Measurements from ENCODE around the gene ZNF324B.

DNA sequence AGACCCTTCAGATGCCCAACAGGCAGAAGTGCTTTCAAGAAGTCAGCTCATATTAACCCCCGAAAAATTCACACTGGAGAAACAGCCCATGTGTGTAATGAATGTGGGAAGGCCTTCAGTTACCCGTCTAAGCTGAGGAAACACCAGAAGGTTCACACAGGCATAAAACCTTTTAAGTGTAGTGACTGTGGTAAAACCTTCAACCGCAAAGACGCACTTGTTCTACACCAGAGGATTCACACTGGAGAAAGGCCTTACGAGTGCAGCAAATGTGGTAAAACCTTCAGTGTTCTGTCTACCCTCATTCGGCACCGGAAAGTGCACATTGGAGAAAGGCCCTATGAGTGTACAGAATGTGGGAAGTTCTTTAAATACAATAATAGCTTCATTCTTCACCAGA, 34.4 kb upstream of the ZNF324B start:
- TF ChIP-seq, protein P1, sequence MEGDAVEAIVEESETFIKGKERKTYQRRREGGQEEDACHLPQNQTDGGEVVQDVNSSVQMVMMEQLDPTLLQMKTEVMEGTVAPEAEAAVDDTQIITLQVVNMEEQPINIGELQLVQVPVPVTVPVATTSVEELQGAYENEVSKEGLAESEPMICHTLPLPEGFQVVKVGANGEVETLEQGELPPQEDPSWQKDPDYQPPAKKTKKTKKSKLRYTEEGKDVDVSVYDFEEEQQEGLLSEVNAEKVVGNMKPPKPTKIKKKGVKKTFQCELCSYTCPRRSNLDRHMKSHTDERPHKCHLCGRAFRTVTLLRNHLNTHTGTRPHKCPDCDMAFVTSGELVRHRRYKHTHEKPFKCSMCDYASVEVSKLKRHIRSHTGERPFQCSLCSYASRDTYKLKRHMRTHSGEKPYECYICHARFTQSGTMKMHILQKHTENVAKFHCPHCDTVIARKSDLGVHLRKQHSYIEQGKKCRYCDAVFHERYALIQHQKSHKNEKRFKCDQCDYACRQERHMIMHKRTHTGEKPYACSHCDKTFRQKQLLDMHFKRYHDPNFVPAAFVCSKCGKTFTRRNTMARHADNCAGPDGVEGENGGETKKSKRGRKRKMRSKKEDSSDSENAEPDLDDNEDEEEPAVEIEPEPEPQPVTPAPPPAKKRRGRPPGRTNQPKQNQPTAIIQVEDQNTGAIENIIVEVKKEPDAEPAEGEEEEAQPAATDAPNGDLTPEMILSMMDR (IDR thresholded peaks at IDR 0.05) = no peak
- no peak for TF ChIP-seq ZFX (IDR thresholded peaks at IDR 0.05; ENCODE audit: borderline replicate concordance)

All from 22Rv1 (cell line).